Ovary (tissue), 9 donors: ENCODE measurements around the gene MAP6D1. TPM values are rescaled to one million over a fixed set of nuclear protein-coding genes. Genes with fewer than 3 reads are reported as not detected.

Experiments used
- DNase-seq, 5 donors: peaks; one replicate each; pipeline ENCODE4 v3.0.0-alpha.2; 2019 to 2020
- H3K27ac ChIP-seq, 2 donors: fragments of 200-600 bp; one replicate each; pipeline versions ENCODE4 v1.5.1 to v1.8.0; 2019 to 2022
- H3K27me3 ChIP-seq: fragments of 200-600 bp; one replicate; pipeline ENCODE4 v1.8.0; 2022
- H3K36me3 ChIP-seq: fragments of 200-600 bp; sonication (generic); one replicate; pipeline ENCODE4 v1.5.1; 2019
- H3K4me1 ChIP-seq: one replicate; pipeline ENCODE4 v1.8.1; 2013; ENCODE audit warnings: mild to moderate bottlenecking, moderate library complexity; ENCODE audit not compliant: insufficient read depth
- H3K4me3 ChIP-seq: fragments of 200-600 bp; sonication (generic); one replicate; pipeline ENCODE4 v1.5.1; 2017
- H3K9me3 ChIP-seq, 2 donors: fragments of 200-600 bp in 1 of 2; sonication (generic) in 1 of 2; one replicate each; pipeline versions ENCODE4 v1.5.1 to v1.8.1; 2013 to 2019; ENCODE audit warnings: mild to moderate bottlenecking in 1 of 2, moderate library complexity in 1 of 2
- CTCF ChIP-seq, 3 donors: fragments of 450-650 bp in 2 of 3; fragments of 200-600 bp in 1 of 3; IDR thresholded peaks; one replicate each; pipeline versions ENCODE4 v1.5.1 to v1.8.0; 2016 to 2022; ENCODE audit warnings: antibody characterized with exemption in 3 of 3, mild to moderate bottlenecking in 1 of 3
- EP300 ChIP-seq: sonication (generic); formaldehyde crosslinking; IDR thresholded peaks from one replicate; pipeline ENCODE4 v1.6.1; 2017; ENCODE audit warnings: antibody characterized with exemption
- POLR2A ChIP-seq: fragments of 450-650 bp; IDR thresholded peaks from one replicate; pipeline ENCODE4 v1.6.1; 2017; ENCODE audit warnings: antibody characterized with exemption, mild to moderate bottlenecking, moderate library complexity
- WGBS, 3 donors: extraction: QIAGEN DNeasy Blood & Tissue Kit in 1 of 3; methylation state at CpG; one replicate each; pipeline versions ENCODE4 v1.1.5 to v1.1.7; 2013 to 2017; 5-methylcytosine and 5-hydroxymethylcytosine counted together
- intact Hi-C, 4 donors: fragments of 100-400 bp; cut with DNase I; formaldehyde crosslinking; loops; one replicate each; pipeline versions ENCODE4 v1.11.0 to v1.15.1; 2022 to 2023
- polyA plus RNA-seq, 2 donors: library from polyadenylated mRNA; stranded (reverse); fragments of 200-250 nt in 1 of 2; fragments of 350-450 nt in 1 of 2; fragmentation: Illumina TruSeq in 1 of 2; extraction: RNeasy Lipid Tissue Mini Kit (QIAGEN cat#74804) in 1 of 2; gene quantifications; one replicate each; pipeline ENCODE4 v1.2.3, GENCODE V29; 2013 to 2014
- total RNA-seq, 7 donors: library from RNA; depleted of rRNA in 2 of 7; stranded (reverse); fragments of >200 nt in 2 of 7; fragmentation: NEBNext Ultra II Directional in 3 of 7; extraction: Animal tissue kit (Norgen Biotek cat#: 25700) in 3 of 7; gene quantifications; one replicate each; pipeline versions ENCODE4 v1.1.0 to v1.2.4, GENCODE V29; 2016 to 2023
- donor health status: DM: no; HTN: no; CAD: no; lungs with moderate emphysema.
- donor health status: DM: no; HTN: no; CAD: no.
- donor health status: Bipolar disorder and iron deficiency.
- donor health status: DM: yes; HTN: yes; CAD: no.
- donor health status: DM: no; HTN: no; CAD: no.
- donor health status: DM: yes; HTN: yes; CAD: no.

MAP6D1 gene
- total and polyA plus RNA-seq, 9 donors, result 0.47 to 3.1 (median 1.2) TPM

GRCh38 chr3:183823963-183824362, 1.4 kb downstream of the MAP6D1 start:
- Histone ChIP-seq H3K36me3 (no peaks in the 10 kb centered on the region), H3K4me3 (no peak overlapping the region), H3K9me3 (no peaks in the 10 kb centered on the region), H3K27ac (no peak overlapping the region), H3K4me1 (peaks cover 5% of the 10 kb centered on the region), H3K27me3 (no peaks in the 10 kb centered on the region)
- DNase-seq, result no peak
- 84 to 87% (median 86%) methylated on average over 5 of the region's 5 CpGs for WGBS, 3 donors
- TF ChIP-seq POLR2A (no peak), CTCF (IDR thresholded peaks at IDR 0.05) (no peak)
- intact Hi-C loops, result no loop called here

- no peak for TF ChIP-seq EP300
- TF ChIP-seq POLR2A, result no peak
- TF ChIP-seq CTCF (IDR thresholded peaks at IDR 0.05), result no peak
- no peak for DNase-seq
- H3K27ac ChIP-seq, result no peak overlapping the region
- 78 to 86% (median 78%) methylated on average over 13 of the region's 13 CpGs for WGBS, 3 donors
- intact Hi-C loops, result no loop called here
- no peaks in the 10 kb centered on the region for H3K36me3 ChIP-seq
- no peak overlapping the region for H3K4me3 ChIP-seq
- H3K4me1 ChIP-seq, result peaks cover 5% of the 10 kb centered on the region
- no peaks in the 10 kb centered on the region for H3K27me3 ChIP-seq
- H3K9me3 ChIP-seq, result no peaks in the 10 kb centered on the region
These were observed 2.7 kb downstream of the MAP6D1 start for GRCh38 chr3:183822631-183823030.

GRCh38 chr3:183819831-183820230, 5.5 kb downstream of the MAP6D1 start:
- Histone ChIP-seq H3K27ac (no peak overlapping the region), H3K4me1 (peaks cover 4% of the 10 kb centered on the region), H3K9me3 (no peaks in the 10 kb centered on the region), H3K36me3 (no peaks in the 10 kb centered on the region), H3K27me3 (no peaks in the 10 kb centered on the region), H3K4me3 (no peak overlapping the region)
- intact Hi-C loops, result no loop called here
- TF ChIP-seq CTCF (IDR thresholded peaks at IDR 0.05) (no peak), POLR2A (no peak), EP300 (no peak)
- 81 to 90% (median 88%) methylated on average over 6 of the region's 6 CpGs for WGBS, 3 donors
- DNase-seq, result no peak

GRCh38 chr3:183818706-183819624, 6.4 kb downstream of the MAP6D1 start:
- no peaks in the 10 kb centered on the region for H3K4me1 ChIP-seq
- intact Hi-C loops, result no loop called here
- no peak overlapping the region for H3K4me3 ChIP-seq
- no peak for DNase-seq
- no peaks in the 10 kb centered on the region for H3K36me3 ChIP-seq
- no peak for TF ChIP-seq EP300
- no peaks in the 10 kb centered on the region for H3K9me3 ChIP-seq
- whole genome bisulfite sequencing, 3 donors, result 84 to 88% (median 86%) methylated on average over 24 to 25 of the region's 25 CpGs
- H3K27ac ChIP-seq, result no peak overlapping the region
- H3K27me3 ChIP-seq, result no peaks in the 10 kb centered on the region

GRCh38 chr3:183818041-183818620, 7.2 kb downstream of the MAP6D1 start:
- Histone ChIP-seq H3K27me3 (no peaks in the 10 kb centered on the region), H3K4me3 (no peak overlapping the region), H3K9me3 (no peaks in the 10 kb centered on the region), H3K27ac (no peak overlapping the region), H3K36me3 (no peaks in the 10 kb centered on the region), H3K4me1 (no peaks in the 10 kb centered on the region)
- WGBS, 3 donors, result 77 to 85% (median 84%) methylated on average over 14 of the region's 14 CpGs
- intact Hi-C loops, result no loop called here
- DNase-seq, result no peak
- TF ChIP-seq CTCF (IDR thresholded peaks at IDR 0.05) (no peak), POLR2A (no peak), EP300 (no peak)
